ENCODE results near the gene GCAT. TPM values are rescaled to one million over a fixed set of nuclear protein-coding genes. Genes with fewer than 3 reads are reported as not detected.

Gene GCAT
- total and polyA plus RNA-seq, 7 donors, result 5.1 to 14.1 (median 8.3) TPM

- peaks cover 0 to 34% (median 27%) of the 10 kb centered on the region in 4 donors for H3K4me1 ChIP-seq
- H3K9me3 ChIP-seq, result no peaks in the 10 kb centered on the region
- no peak for DNase-seq
- intact Hi-C loops (cut with DNase I), result no loop called here
- WGBS, 2 donors, result 41 to 77% methylated on average over 21 of the region's 21 CpGs
- H3K27me3 ChIP-seq, result peaks cover 0 to 52% (median 27%) of the 10 kb centered on the region in 3 donors
- H3K36me3 ChIP-seq, result no peaks in the 10 kb centered on the region
- no peak for TF ChIP-seq EP300 (IDR thresholded peaks at IDR 0.05)
- TF ChIP-seq POLR2A (IDR thresholded peaks at IDR 0.05), result no peak
- no peak for TF ChIP-seq CTCF (IDR thresholded peaks at IDR 0.05)
- H3K27ac ChIP-seq, result no peak within 1 kb of the TSS
- no peak within 1 kb of the TSS for H3K4me3 ChIP-seq
Observed at GRCh38 chr22:37823134-37823985, 15.6 kb downstream of the GCAT start, which contains the start of gene GALR3. TSS of gene GALR3 (plus strand) at chr22:37823382. CDS start at chr22:37823407, 25 bp downstream.

DNA sequence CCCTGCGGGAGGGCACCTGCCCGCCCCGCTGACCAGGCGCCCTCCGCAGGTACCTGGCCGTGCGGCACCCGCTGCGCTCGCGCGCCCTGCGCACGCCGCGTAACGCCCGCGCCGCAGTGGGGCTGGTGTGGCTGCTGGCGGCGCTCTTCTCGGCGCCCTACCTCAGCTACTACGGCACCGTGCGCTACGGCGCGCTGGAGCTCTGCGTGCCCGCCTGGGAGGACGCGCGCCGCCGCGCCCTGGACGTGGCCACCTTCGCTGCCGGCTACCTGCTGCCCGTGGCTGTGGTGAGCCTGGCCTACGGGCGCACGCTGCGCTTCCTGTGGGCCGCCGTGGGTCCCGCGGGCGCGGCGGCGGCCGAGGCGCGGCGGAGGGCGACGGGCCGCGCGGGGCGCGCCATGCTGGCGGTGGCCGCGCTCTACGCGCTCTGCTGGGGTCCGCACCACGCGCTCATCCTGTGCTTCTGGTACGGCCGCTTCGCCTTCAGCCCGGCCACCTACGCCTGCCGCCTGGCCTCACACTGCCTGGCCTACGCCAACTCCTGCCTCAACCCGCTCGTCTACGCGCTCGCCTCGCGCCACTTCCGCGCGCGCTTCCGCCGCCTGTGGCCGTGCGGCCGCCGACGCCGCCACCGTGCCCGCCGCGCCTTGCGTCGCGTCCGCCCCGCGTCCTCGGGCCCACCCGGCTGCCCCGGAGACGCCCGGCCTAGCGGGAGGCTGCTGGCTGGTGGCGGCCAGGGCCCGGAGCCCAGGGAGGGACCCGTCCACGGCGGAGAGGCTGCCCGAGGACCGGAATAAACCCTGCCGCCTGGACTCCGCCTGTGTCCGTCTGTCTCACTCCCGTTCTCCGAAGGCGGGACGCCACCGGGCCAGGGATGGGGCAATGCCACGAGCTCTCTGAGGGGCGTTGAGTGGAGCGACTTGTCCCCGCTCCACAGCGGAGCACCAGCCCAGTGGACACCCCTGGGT is 17.2 kb downstream of the GCAT start:
- Histone ChIP-seq H3K27ac (peak overlapping the region in 1 of 4 donors; percentile 1), H3K36me3 (peaks cover 0 to 8% (median under 1%) of the 10 kb centered on the region in 4 donors), H3K4me1 (peaks cover 0 to 25% (median 17%) of the 10 kb centered on the region in 4 donors), H3K9me3 (no peaks in the 10 kb centered on the region), H3K4me3 (peak overlapping the region in 3 of 4 donors; percentile 23 to 40 (median 35)), H3K27me3 (peaks cover 0 to 40% (median 27%) of the 10 kb centered on the region in 3 donors)
- WGBS, 2 donors, result 5 to 9% methylated on average over 135 of the region's 135 CpGs
- no peak for TF ChIP-seq POLR2A (IDR thresholded peaks at IDR 0.05)
- no peak for TF ChIP-seq POLR2AphosphoS5 (IDR thresholded peaks at IDR 0.05)
- no peak for TF ChIP-seq CTCF (IDR thresholded peaks at IDR 0.05)
- TF ChIP-seq EP300 (IDR thresholded peaks at IDR 0.05), result no peak
- DNase-seq, result no peak
- intact Hi-C loops (cut with DNase I), result no loop called here

GRCh38 chr22:37827056-37827455 is 19.3 kb downstream of the GCAT start:
- H3K27ac ChIP-seq, result peak overlapping the region; percentile 37 to 72 (median 65)
- H3K4me1 ChIP-seq, result peaks cover 0 to 25% (median 17%) of the 10 kb centered on the region in 4 donors
- 65 to 66% methylated on average over 9 of the region's 9 CpGs for WGBS, 2 donors
- intact Hi-C loops (cut with DNase I), result no loop called here
- H3K36me3 ChIP-seq, result peaks cover 13 to 29% (median 18%) of the 10 kb centered on the region in 4 donors
- TF ChIP-seq CTCF (IDR thresholded peaks at IDR 0.05) (no peak), EP300 (IDR thresholded peaks at IDR 0.05) (no peak), POLR2AphosphoS5 (IDR thresholded peaks at IDR 0.05) (peak in 1 of 4 donors; percentile 13), POLR2A (IDR thresholded peaks at IDR 0.05) (no peak)
- DNase-seq, result peak; percentile 82
- H3K27me3 ChIP-seq, result peaks cover 0 to 25% (median 18%) of the 10 kb centered on the region in 3 donors
- no peak overlapping the region for H3K4me3 ChIP-seq
- no peaks in the 10 kb centered on the region for H3K9me3 ChIP-seq

DNA sequence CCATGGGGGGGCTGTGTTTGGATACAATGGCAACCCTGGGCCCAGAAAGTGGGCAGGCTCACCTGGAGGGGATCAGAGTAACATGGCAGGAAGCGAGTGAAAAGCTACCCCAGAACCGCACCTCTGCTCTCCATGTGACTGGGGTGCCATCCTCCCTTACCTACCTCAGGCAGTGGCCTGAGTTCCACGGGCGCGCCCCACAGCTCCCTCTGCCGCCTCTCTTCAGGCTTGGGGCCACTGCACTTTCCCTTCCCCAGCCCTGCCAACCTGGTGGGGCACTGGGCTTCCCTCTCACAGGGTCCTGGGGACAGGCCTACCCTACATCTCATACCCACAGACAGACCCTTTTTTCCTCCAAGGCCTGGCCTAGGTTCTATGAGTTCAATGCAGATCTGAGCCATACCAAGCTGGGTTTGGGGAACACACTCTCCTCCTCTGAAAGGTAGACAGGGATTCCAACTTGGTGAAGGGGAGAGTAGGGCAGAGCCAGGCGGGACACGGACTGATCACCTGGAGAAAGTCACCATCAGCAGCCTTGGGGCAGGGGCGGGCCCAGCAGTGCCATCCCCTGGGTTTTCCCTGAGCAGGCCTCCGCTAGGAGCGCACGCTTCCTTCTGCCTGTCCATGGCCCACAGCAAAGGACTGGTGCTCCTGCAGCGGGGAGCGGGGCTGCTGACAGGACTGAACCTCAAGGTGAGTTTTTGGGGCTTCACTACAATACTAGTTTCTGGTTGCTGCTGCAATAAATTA is 22.5 kb downstream of the GCAT start:
- Histone ChIP-seq H3K4me3 (no peak overlapping the region), H3K27ac (no peak overlapping the region), H3K9me3 (no peaks in the 10 kb centered on the region), H3K4me1 (peaks cover 0 to 14% (median 11%) of the 10 kb centered on the region in 4 donors), H3K36me3 (peaks cover 26 to 57% (median 39%) of the 10 kb centered on the region in 4 donors), H3K27me3 (no peaks in the 10 kb centered on the region)
- intact Hi-C loops (cut with DNase I), result no loop called here
- 94% methylated on average over 14 of the region's 14 CpGs for WGBS, 2 donors
- no peak for TF ChIP-seq POLR2A (IDR thresholded peaks at IDR 0.05)
- TF ChIP-seq EP300 (IDR thresholded peaks at IDR 0.05), result no peak
- DNase-seq, result no peak
